Measurements from ENCODE around the gene ANKRD7.

DNA sequence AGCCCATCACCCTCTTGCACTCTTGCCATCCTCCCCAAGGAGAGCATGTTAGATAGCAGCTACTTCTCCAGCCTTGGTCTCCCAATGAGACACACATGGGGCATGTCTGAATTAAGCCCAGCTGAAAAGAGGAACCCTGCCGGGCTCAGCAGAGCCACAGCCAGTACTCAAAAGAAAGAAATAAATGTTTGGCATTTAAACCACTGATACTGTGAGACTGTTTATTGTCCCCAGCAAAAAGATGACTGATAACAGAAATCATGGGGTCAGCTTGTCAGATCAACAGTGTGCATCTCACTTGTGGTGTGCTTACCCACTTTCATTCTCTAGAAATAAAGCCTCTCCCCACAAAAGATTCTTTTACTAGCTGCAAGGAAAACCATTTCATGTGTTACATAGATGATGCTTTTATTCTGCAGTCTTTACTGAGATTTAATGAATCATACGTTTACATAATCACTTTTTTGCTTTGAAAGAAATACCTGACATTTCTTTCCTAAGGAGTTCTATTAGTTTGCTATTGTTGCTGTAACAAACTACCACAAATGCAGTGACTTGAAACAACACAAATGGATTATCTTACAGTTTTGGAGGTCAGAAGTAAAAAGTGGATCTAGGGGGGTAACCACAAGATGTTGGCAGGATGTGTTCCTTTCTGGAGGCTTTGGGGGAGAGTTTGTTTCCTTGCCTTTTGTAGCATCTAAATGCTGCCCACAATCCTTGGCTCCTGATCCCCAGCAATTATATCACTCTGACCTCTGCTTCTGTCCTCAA is 20.9 kb downstream of the ANKRD7 start:
- TF ChIP-seq ZNF274 (IDR thresholded peaks at IDR 0.05; ENCODE audit: low read depth, low read length) (no peak), YY1 (IDR thresholded peaks at IDR 0.05; ENCODE audit: insufficient read depth, insufficient read length) (no peak)
